Anterior cingulate cortex (tissue), 58 donors: ENCODE results near the gene RAET1G.
"Not testable (repeated sequence)": the region's sequence is repeated elsewhere in the genome, so short reads cannot be mapped to it uniquely, and the experiment has no call there.

Source experiments
- DNase-seq, 58 donors: peaks; one replicate each; lab custom pipeline; 2025; lab: John Stamatoyannopoulos, UW

Gene RAET1G

GRCh38 chr6:149954328-149954983 lies 31.5 kb upstream of the RAET1G start:
- not testable (repeated sequence) for DNase-seq

GRCh38 chr6:149953934-149954327 lies 31.0 kb upstream of the RAET1G start:
- DNase-seq = not testable (repeated sequence)

GRCh38 chr6:149953390-149953789 lies 30.5 kb upstream of the RAET1G start:
- not testable (repeated sequence) for DNase-seq

DNA sequence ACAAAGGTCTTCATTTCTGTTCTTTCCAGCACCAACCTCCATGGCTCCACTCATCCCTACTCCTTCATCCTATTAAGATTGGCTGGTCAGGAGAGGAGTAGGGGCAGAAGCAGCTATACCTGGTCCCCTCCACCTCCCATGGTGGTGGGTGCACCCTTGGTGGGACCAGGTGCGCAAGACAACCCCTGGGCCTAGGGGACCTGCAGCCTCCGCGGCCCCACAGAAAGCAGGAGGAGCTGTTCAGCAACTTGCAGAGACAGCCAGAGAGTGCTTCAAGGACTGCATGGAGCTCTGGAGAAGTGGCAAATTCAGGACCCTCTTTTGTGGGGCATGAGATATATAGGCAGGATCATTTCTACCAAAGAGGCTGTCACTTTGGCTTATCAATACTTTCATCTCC lies 28.7 kb upstream of the RAET1G start:
- DNase-seq = no peak

DNA sequence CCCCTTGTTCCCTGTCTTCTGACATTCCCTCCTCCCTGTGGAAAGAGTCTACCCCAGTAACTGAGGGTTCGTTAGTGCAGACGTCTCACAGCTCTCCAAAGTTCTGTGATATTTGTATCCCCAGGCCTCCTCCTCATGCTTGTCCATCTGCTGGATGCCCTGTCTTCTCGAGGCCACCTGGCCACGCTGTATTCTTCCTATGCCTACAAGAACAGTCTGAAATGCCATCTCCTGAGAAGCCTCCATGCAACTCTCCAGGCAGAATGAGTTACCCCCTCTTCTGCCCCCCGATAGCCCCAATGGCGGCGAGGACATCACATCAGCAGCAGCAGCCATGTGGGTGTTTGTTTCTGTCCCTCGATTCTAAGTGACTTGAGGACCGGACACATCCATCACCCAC lies 28.2 kb upstream of the RAET1G start:
- DNase-seq = no peak

- DNase-seq = no peak
These were observed 27.5 kb upstream of the RAET1G start for GRCh38 chr6:149950423-149950822.

- no peak for DNase-seq
These were observed 25.7 kb upstream of the RAET1G start for GRCh38 chr6:149948616-149949015.

DNA sequence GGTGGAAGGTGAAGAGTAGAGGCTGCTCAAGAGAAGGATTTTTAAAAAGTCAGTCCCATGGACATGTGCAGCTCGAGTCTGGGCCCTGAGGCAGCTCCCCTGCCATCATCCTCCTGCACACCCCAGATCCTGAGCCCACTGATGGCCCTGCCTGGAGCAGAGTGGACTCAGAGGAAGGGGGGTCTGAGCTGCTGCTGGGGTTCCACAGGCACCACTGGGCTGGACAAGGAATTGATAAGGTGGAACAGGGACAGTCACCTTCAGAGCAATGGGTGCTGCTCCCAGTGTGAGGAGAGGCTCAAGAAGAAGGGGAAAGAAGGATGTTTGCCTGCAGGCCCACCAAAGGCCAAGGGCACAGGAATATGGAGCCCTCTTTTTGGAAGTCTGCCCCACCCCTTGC lies 25.1 kb upstream of the RAET1G start:
- no peak for DNase-seq

DNA sequence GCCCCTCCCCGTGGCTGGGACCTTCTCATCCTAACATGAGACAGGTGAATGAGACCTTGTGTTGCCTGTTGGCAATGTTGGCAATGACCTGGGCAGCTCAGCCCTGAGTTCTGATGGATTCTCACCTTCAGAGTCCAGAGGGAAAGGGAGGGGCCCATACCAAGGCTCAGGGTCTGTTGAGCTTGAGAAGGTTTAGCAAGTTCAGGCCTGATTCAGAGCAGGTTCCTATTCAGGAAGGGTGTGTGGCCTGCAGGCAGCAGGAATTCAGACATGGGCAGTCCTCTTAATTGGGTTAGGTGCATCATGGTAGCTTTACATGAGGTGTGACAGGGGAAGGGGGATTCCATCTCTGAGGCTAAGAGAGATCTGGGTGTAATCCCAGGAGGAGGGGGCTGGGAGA lies 24.6 kb upstream of the RAET1G start:
- not testable (repeated sequence) for DNase-seq

GRCh38 chr6:149946631-149947030 lies 23.7 kb upstream of the RAET1G start:
- DNase-seq = not testable (repeated sequence)

GRCh38 chr6:149945276-149945675 lies 22.4 kb upstream of the RAET1G start:
- not testable (repeated sequence) for DNase-seq

- not testable (repeated sequence) for DNase-seq
These were observed 20.4 kb upstream of the RAET1G start for GRCh38 chr6:149943321-149943720.

- no peak for DNase-seq
These were observed 19.5 kb upstream of the RAET1G start for GRCh38 chr6:149942461-149942829.

GRCh38 chr6:149941583-149942460 lies 18.9 kb upstream of the RAET1G start, which contains the start of gene ULBP2:
Gene ULBP2 (plus strand): TSS chr6:149942014. CDS start chr6:149942073, 59 bp downstream.
- peak in 56 of 58 donors; percentile 10 to 88 (median 70) for DNase-seq

DNA sequence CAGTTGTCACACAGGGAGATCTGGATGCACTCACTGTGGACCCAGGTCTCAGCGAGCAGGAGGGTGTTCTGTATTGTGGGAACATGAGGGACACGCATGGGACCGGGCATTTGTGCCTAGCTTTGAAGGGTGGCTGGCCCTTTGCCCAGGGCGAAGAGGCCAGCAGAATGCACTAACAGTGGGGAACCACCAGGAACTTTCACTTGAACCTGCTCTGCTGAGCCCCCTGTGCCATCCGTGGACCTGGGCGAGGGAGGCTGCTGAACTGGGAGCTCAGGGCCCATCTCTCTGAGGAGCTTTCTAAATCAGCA lies 17.7 kb upstream of the RAET1G start:
- no peak for DNase-seq

DNA sequence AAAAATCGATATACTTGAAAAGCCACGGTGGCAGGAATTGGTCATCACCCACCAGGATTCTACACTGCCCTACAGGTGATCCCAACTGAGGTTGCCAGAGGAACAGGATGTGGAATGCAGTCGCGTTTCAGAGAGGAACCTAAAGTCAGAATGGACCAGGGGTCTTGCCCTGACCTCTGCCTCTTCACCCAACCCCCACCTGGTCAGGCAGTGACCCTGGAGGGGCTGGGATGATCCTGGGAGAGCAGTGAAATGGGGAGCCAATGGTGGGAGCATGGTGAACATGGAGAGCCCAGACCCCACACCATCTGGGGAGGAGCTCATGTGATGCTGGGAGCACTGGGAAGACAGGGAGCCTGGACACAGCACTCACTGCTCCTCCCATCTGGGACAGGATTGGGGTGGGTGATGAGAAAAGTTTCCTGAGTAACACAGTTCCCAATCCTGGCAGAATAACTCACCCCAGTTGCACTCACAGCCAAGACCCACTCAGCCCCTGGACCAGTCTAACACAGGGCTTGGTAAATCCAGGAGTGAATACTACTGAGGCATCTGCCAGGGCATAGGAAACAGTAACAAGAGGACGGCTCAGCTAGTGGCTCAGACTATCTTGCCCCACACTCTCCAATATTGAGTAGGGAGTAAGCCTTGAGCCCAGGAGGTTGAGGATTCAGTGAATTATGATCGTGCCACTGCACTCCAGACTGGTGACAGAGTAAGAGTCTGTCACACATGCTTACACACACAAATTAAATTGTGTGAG lies 17.2 kb upstream of the RAET1G start:
- no peak for DNase-seq

DNA sequence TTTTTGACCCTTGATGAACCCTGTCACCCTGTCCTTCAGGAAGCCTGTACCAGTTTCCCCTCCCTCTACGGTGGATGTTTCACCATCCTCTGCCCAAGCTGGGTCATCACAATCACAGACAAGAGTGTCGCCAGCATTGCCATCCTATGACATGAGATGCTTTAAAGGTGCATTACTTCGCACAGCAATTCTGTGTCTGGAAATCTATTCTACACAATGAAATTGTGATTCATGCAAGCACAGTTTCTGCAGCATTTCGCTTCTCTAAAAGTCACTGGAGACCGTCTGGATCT lies 16.4 kb upstream of the RAET1G start:
- DNase-seq = no peak

- DNase-seq = no peak
These were observed 15.8 kb upstream of the RAET1G start for GRCh38 chr6:149938571-149939355.

GRCh38 chr6:149938013-149938570 lies 15.2 kb upstream of the RAET1G start:
- DNase-seq = not testable (repeated sequence)

DNA sequence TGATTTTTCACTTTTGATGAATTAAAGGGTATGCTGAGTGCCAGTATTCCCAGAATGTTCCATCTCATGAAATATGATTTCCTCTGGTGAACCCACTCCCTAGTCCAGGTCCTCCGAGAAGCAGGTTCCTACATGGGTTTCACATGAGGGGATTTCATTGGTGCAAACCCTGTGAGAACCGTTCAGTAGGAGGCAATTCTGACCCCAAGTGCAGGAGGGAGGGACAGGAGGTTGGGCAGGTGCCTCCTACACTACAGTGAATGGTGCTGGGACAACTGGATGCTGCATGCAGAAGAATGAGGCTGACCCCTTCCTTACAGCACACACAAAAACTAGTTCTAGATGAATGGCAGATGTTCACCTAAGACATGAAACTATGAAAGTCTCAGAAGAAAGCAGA lies 13.8 kb upstream of the RAET1G start:
- DNase-seq = no peak
